Amniotic epithelial cell (primary cell): ENCODE measurements around the gene ZNG1B.
A peak's percentile ranks its signal among the peaks of the same experiment; 100 is the strongest.
"Not testable (repeated sequence)": the region's sequence is repeated elsewhere in the genome, so short reads cannot be mapped to it uniquely, and the experiment has no call there.

Experiments
- DNase-seq: peaks from one replicate; pipeline ENCODE4 v3.0.0-alpha.2; 2010; ENCODE audit warnings: low read depth

Gene ZNG1B

GRCh38 chr2:113437508-113438465 lies at the start of gene ZNG1B:
ZNG1B (plus strand) TSS chr2:113437691; CDS start chr2:113437869, 178 bp downstream.
- DNase-seq, result not testable (repeated sequence)

- DNase-seq, result peak; percentile 71
Observed at GRCh38 chr2:113390124-113390849, 47.2 kb upstream of the ZNG1B start.

GRCh38 chr2:113391073-113391472 lies 46.4 kb upstream of the ZNG1B start:
- DNase-seq, result no peak

GRCh38 chr2:113406114-113406513 lies 31.4 kb upstream of the ZNG1B start:
- DNase-seq, result no peak

- peak; percentile 5 for DNase-seq
Observed at GRCh38 chr2:113407446-113408099, 29.9 kb upstream of the ZNG1B start.

GRCh38 chr2:113411725-113412352 lies 25.7 kb upstream of the ZNG1B start:
- DNase-seq, result not testable (repeated sequence)

GRCh38 chr2:113412774-113413173 lies 24.7 kb upstream of the ZNG1B start:
- not testable (repeated sequence) for DNase-seq

- not testable (repeated sequence) for DNase-seq
Observed at GRCh38 chr2:113431773-113432172, 5.7 kb upstream of the ZNG1B start.

GRCh38 chr2:113433468-113433867 lies 4.0 kb upstream of the ZNG1B start:
- not testable (repeated sequence) for DNase-seq

- not testable (repeated sequence) for DNase-seq
Observed at GRCh38 chr2:113465770-113466169, 28.3 kb downstream of the ZNG1B start.

GRCh38 chr2:113476688-113477368 lies 39.3 kb downstream of the ZNG1B start:
- DNase-seq, result not testable (repeated sequence)

GRCh38 chr2:113496527-113496926 lies 59.0 kb downstream of the ZNG1B start:
- not testable (repeated sequence) for DNase-seq

- not testable (repeated sequence) for DNase-seq
Observed at GRCh38 chr2:113498365-113498764, 60.9 kb downstream of the ZNG1B start, which contains the start of gene FOXD4L1. FOXD4L1 (plus strand) TSS chr2:113498665; CDS start chr2:113499257, 592 bp downstream.

GRCh38 chr2:113499019-113499885 lies 61.8 kb downstream of the ZNG1B start:
- DNase-seq, result not testable (repeated sequence)

GRCh38 chr2:113499886-113500722 lies 62.6 kb downstream of the ZNG1B start:
- DNase-seq, result not testable (repeated sequence)

GRCh38 chr2:113500723-113501038 lies 63.2 kb downstream of the ZNG1B start:
- DNase-seq, result not testable (repeated sequence)

GRCh38 chr2:113502216-113503093 lies 65.0 kb downstream of the ZNG1B start:
- DNase-seq, result not testable (repeated sequence)
